K562 (cell line): ENCODE data around the gene SNRNP40. TPM values are rescaled to one million over a fixed set of nuclear protein-coding genes. Genes with fewer than 3 reads are reported as not detected.
A peak's percentile ranks its signal among the peaks of the same experiment; 100 is the strongest.

Source experiments
- E2F3 ChIP-seq: fragments of 250-450 bp; sonication (Bioruptor Pico); IDR thresholded peaks from 2 replicates; pipeline ENCODE4 v1.4.0; 2020; ENCODE audit warnings: mild to moderate bottlenecking
- FOXP1 ChIP-seq: sonication (generic); formaldehyde crosslinking; IDR thresholded peaks from 2 replicates; pipeline ENCODE4 v1.8.0; 2022; ENCODE audit warnings: mild to moderate bottlenecking, missing genetic modification reagents
- HDAC2 ChIP-seq: fragments of 450-650 bp; IDR thresholded peaks from 2 replicates; pipeline ENCODE4 v1.6.1; 2016; ENCODE audit warnings: mild to moderate bottlenecking
- MGA ChIP-seq: fragments of 450-650 bp; IDR thresholded peaks from 2 replicates; pipeline ENCODE4 v1.6.1; 2016; ENCODE audit warnings: mild to moderate bottlenecking, moderate library complexity
- NELFE ChIP-seq: IDR thresholded peaks from 2 replicates; pipeline ENCODE4 v1.6.1; 2011; ENCODE audit warnings: mild to moderate bottlenecking; ENCODE audit not compliant: insufficient read depth, insufficient read length
- RAD21 ChIP-seq, 2 experiments: fragments of 250-450 bp in 1 of 2; fragments of 450-650 bp in 1 of 2; sonication (Bioruptor Pico) in 1 of 2; formaldehyde crosslinking in 1 of 2; IDR thresholded peaks in 1 of 2; conservative IDR thresholded peaks in 1 of 2; 2 replicates each; pipeline versions ENCODE4 v1.4.0 to v1.8.0; 2020 to 2022; ENCODE audit warnings: mild to moderate bottlenecking in 2 of 2, moderate library complexity in 1 of 2
- ZNF407 ChIP-seq: fragments of 450-650 bp; IDR thresholded peaks from 2 replicates; pipeline ENCODE4 v1.6.1; 2016; ENCODE audit warnings: low read depth
- polyA plus RNA-seq, 8 experiments: library from polyadenylated mRNA; depleted of rRNA in 4 of 8; stranded (reverse) in 5 of 8; unstranded in 3 of 8; fragments of >200 nt; fragmentation: Nextera tagmentation in 2 of 8; fragmentation: Illumina TruSeq in 1 of 8; extraction: Ambion mirVana in 2 of 8; extraction: Trizol in 1 of 8; gene quantifications; 2 replicates each; pipeline versions ENCODE4 v1.2.1 to v1.2.3, GENCODE V29; 2011 to 2014; ENCODE audit warnings: inconsistent platforms in 1 of 8, missing spikeins in 1 of 8
- total RNA-seq, 7 experiments: library from RNA; depleted of rRNA in 6 of 7; stranded (reverse); fragments of >200 nt in 6 of 7; fragmentation: Illumina TruSeq in 2 of 7; extraction: Trizol in 2 of 7; gene quantifications; 2 replicates each; pipeline versions ENCODE4 v1.2.1 to v1.2.3, GENCODE V29; 2011 to 2021; ENCODE audit warnings: low replicate concordance in 1 of 7

The SNRNP40 gene
- total and polyA plus RNA-seq, 9 of the 15 experiments (the other 6 are each of a cell fraction or from before 2014, with no cell fraction given) = 48.7 to 278 (median 163) TPM

DNA sequence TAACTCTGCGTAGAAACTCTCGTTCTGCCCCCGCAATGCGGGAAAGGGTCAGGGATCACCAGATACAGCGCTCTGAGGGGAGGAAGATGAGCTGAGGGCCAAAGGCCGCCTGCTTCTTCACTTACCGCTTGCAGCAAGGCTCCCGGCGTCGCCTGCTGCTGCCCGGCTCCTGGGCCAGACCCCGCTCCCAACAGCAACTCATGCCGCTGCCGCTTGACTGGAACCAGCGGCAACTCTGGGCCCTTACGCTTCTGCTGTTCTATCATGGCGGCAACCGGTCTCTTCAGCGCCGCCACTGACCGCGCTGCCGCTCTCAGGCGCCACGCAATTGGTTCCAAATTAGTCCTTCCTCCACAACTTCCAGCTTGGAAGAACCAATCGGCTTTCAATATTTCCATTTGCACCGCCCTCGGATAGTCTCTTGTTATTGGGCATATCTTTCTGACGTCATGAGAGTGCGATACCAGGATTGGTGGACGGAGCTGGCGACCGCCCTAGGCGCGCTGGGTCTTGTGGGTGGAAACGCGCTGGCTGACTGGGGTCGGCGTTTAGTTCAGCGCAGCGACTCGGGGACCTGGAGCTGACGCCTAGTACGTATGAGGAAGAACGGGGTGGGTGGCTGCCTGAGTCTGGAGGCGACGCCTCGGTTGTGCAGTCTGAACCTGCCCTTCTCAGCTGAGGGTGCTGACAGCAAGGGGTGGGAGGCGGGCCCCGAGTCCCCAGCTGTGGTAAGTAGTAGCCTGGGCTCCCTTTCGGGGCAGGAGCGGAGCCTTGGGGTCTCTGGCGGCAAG, at the start of gene SNRNP40, which contains the start of gene ZCCHC17 (continued):
- no peak for TF ChIP-seq ZNF407
- peak in 1 of 2 experiments; percentile 16; a peak in 1 of 4 replicates for TF ChIP-seq RAD21 (CRISPR knock-in tag; conservative IDR thresholded peaks at IDR 0.05 in 1 of 2, IDR thresholded peaks at IDR 0.05 in 1 of 2)
- TF ChIP-seq HDAC2 = 0 out of 2 replicates have a peak, but pooled peaks have one; percentile 4
- TF ChIP-seq E2F3 (CRISPR knock-in tag) = peak; percentile 76; the same call in 1 of the 2 replicates
- TF ChIP-seq MGA = no peak
- no peak for TF ChIP-seq NELFE
- peak; percentile 34; the same call in 1 of the 2 replicates for TF ChIP-seq FOXP1 (CRISPR knock-in tag)
